ENCODE results near the gene PIGR. TPM values are rescaled to one million over a fixed set of nuclear protein-coding genes. Genes with fewer than 3 reads are reported as not detected.

Gene PIGR
- total RNA-seq, 2 donors from 2014 or later: 7,504 to 12,164 TPM

DNA sequence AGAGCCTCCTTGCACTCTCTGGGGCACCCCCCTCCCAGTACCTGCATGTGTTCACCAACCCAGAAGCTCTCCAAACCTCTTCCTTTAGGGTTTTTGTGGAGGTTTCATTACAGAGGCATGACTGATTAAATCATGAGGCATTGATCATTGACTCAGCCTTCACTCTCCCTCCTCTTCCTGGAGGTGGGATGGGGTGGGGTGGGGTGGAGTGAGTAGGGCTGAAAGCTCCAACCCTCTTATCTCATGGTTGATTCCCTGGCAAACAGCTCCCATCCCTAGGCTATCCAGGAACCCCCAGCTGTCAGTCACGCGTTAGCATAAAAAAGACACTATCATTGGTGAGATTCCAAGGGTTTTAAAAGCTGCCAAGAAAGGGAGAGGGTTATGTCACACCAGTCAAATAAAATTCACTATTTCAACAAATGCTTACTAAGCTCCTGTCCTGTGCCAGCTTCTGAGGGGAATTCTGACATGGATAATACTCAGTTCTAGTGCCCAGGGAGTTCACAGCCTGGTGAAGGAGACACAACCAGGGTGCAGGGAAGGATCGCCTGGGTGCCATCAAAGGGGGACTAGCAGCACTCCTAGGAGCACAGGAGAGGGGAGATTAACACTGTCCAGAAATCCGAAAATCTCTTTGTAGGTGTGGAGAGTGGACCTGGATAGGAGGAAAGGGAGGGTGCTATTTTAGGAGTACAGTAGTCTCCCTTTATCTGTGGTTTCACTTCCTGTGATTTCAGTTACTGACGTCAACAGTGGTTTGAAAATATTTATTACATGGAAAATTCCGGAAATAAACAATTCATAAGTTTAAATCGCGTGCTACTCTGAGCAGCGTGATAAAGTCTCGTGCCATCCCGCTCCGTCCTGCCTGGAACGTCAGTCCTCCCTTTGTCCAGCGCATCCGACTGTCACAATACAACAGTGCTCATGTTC lies 55.9 kb downstream of the PIGR start:
- Histone ChIP-seq H3K9me3 (no peaks in the 10 kb centered on the region), H3K9ac (ENCODE audit: low read depth in 2 of 2, low read length in 2 of 2) (no peak overlapping the region), H3K4me1 (no peaks in the 10 kb centered on the region), H3K27me3 (no peaks in the 10 kb centered on the region), H3K36me3 (no peaks in the 10 kb centered on the region), H3K27ac (no peak overlapping the region), H3K4me3 (no peak overlapping the region)
- DNase-seq: no peak
- intact Hi-C loops (cut with DNase I): no loop called here
- no peak for TF ChIP-seq CTCF (IDR thresholded peaks at IDR 0.05)

DNA sequence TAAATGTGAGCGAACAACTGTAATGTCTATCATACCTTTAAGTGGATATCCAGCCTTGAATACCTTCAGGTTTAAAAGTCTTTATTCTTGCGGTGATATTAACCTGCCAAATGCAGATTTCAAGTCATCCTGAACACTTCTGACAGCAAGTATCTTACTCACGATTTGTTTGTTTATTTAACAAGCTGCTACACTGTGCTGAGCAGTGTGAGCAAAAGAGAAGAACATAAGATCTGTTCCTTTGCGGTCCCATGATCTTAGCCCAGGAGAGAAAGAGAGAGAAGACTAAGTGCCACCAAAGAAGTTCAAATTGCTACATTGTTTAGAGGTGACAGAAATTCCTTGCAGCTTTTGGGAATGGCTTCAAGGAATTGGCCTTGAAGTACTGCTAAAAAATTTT lies 58.6 kb downstream of the PIGR start:
- no peaks in the 10 kb centered on the region for H3K36me3 ChIP-seq
- no peak overlapping the region for H3K9ac ChIP-seq (ENCODE audit: low read depth in 2 of 2, low read length in 2 of 2)
- no peak for DNase-seq
- H3K9me3 ChIP-seq: no peaks in the 10 kb centered on the region
- no peak overlapping the region for H3K27ac ChIP-seq
- no peaks in the 10 kb centered on the region for H3K4me1 ChIP-seq
- no peak for TF ChIP-seq CTCF (IDR thresholded peaks at IDR 0.05)
- no peaks in the 10 kb centered on the region for H3K27me3 ChIP-seq
- no peak overlapping the region for H3K4me3 ChIP-seq
- intact Hi-C loops (cut with DNase I): no loop called here

DNA sequence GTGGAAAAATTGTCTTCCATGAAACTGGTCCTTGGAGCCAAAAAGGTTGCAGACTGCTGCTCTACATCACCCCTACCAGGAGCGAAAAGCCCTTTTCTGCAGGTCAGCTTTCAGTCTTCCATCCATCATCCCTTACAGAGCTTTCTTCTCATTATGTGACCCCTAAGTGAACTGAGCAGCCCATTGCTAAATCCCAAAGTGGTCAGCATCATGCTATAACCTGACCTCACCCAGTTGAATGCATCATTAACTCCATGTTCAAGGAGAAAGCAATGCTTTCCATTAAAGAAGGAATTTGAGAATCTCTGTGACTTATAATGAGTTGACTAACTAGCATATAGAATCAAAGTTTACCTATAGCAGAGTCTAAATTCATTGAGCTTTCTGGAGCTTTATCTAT lies 59.4 kb downstream of the PIGR start:
- Histone ChIP-seq H3K27ac (no peak overlapping the region), H3K9ac (ENCODE audit: low read depth in 2 of 2, low read length in 2 of 2) (no peak overlapping the region), H3K27me3 (no peaks in the 10 kb centered on the region), H3K36me3 (no peaks in the 10 kb centered on the region), H3K4me1 (no peaks in the 10 kb centered on the region), H3K4me3 (no peak overlapping the region), H3K9me3 (no peaks in the 10 kb centered on the region)
- DNase-seq: no peak
- no peak for TF ChIP-seq CTCF (IDR thresholded peaks at IDR 0.05)
- intact Hi-C loops (cut with DNase I): no loop called here

GRCh38 chr1:206885341-206886060 lies 60.8 kb downstream of the PIGR start:
- Histone ChIP-seq H3K9me3 (no peaks in the 10 kb centered on the region), H3K9ac (ENCODE audit: low read depth in 2 of 2, low read length in 2 of 2) (no peak overlapping the region), H3K36me3 (no peaks in the 10 kb centered on the region), H3K27ac (no peak overlapping the region), H3K4me3 (no peak overlapping the region), H3K4me1 (no peaks in the 10 kb centered on the region), H3K27me3 (no peaks in the 10 kb centered on the region)
- TF ChIP-seq CTCF (IDR thresholded peaks at IDR 0.05): no peak
- intact Hi-C loops (cut with DNase I): no loop called here
- DNase-seq: no peak

GRCh38 chr1:206883876-206884275 lies 62.4 kb downstream of the PIGR start:
- intact Hi-C loops (cut with DNase I): no loop called here

More at GRCh38 chr1:206883876-206884275, 62.4 kb downstream of the PIGR start:
- no peak for DNase-seq
- Histone ChIP-seq H3K36me3 (no peaks in the 10 kb centered on the region), H3K4me3 (no peak overlapping the region), H3K9ac (ENCODE audit: low read depth in 2 of 2, low read length in 2 of 2) (no peak overlapping the region), H3K9me3 (no peaks in the 10 kb centered on the region), H3K4me1 (no peaks in the 10 kb centered on the region), H3K27ac (no peak overlapping the region), H3K27me3 (no peaks in the 10 kb centered on the region)
- no peak for TF ChIP-seq CTCF (IDR thresholded peaks at IDR 0.05)
